ENCODE data around the gene RNF212. TPM values are rescaled to one million over a fixed set of nuclear protein-coding genes. Genes with fewer than 3 reads are reported as not detected.

The RNF212 gene
- total RNA-seq = 1 to 10 TPM; 1.8 to 4.1 (median 2.4) TPM
- polyA plus RNA-seq = 1 to 10 TPM; 5.8 to 6.7 TPM
- total RNA-seq = 3.0 reads per million, percentile 16 among the genes with 10 or more reads in this experiment

GRCh38 chr4:1113311-1114009, at the start of gene RNF212:
RNF212 (minus strand) TSS chr4:1113564; CDS start chr4:1113464, 100 bp downstream.
- intact Hi-C loops (cut with micrococcal nuclease) = no loop called here
- peaks cover 0 to 1% (median 0%) of the 10 kb centered on the region in 11 donors for H3K9me3 Mint-ChIP-seq
- H3K9me3 ChIP-seq (ENCODE audit: control insufficient read depth in 2 of 3, low read length in 3 of 3) = no peaks in the 10 kb centered on the region
- no peaks in the 10 kb centered on the region for H3K36me3 Mint-ChIP-seq
- peaks cover 0 to 7% (median under 1%) of the 10 kb centered on the region in 7 donors for H3K4me1 Mint-ChIP-seq
- H3K4me3 ChIP-seq (ENCODE audit: low read length) = peak within 1 kb of the TSS; percentile 33
- ChIA-PET CTCF (no interaction called here), POLR2A (no interaction called here)
- no peaks in the 10 kb centered on the region for H3K4me1 ChIP-seq (ENCODE audit: control insufficient read depth in 2 of 2, insufficient read depth in 2 of 2, low read length in 2 of 2)
- H3K27ac Mint-ChIP-seq = peak within 1 kb of the TSS in 1 of 9 donors; percentile 28
- peaks cover 30 to 53% (median 42%) of the 10 kb centered on the region in 5 donors for H3K27me3 Mint-ChIP-seq
- H3K36me3 ChIP-seq (ENCODE audit: control insufficient read depth in 2 of 3, insufficient read depth in 3 of 3, low read length in 3 of 3) = no peaks in the 10 kb centered on the region
- peak within 1 kb of the TSS; percentile 45 for H3K27ac ChIP-seq (ENCODE audit: low read depth, low read length)
- ATAC-seq (peak; percentile 54), DNase-seq (peak in 8 of 9 donors; percentile 27 to 57 (median 46))
- no peaks in the 10 kb centered on the region for H3K27me3 ChIP-seq (ENCODE audit: control insufficient read depth in 2 of 2, insufficient read depth in 2 of 2, low read length in 2 of 2)
- H3K4me3 Mint-ChIP-seq = peak within 1 kb of the TSS in 8 of 10 donors; percentile 1 to 60 (median 52)

GRCh38 chr4:1160351-1160750, 47.0 kb upstream of the RNF212 start:
- no peak for ATAC-seq
- peaks cover 0 to 14% (median 4%) of the 10 kb centered on the region in 11 donors for H3K9me3 Mint-ChIP-seq
- H3K4me1 Mint-ChIP-seq = peaks cover 0 to 9% (median 1%) of the 10 kb centered on the region in 7 donors
- no peaks in the 10 kb centered on the region for H3K9me3 ChIP-seq (ENCODE audit: control insufficient read depth in 2 of 3, low read length in 3 of 3)
- no peak for DNase-seq
- H3K36me3 Mint-ChIP-seq = peaks cover 0 to 14% (median 4%) of the 10 kb centered on the region in 5 donors
- CTCF ChIA-PET = no interaction called here
- peaks cover 2 to 48% (median 5%) of the 10 kb centered on the region in 5 donors for H3K27me3 Mint-ChIP-seq
- no peak overlapping the region for H3K4me3 Mint-ChIP-seq
- H3K4me3 ChIP-seq (ENCODE audit: low read length) = no peak overlapping the region
- H3K27me3 ChIP-seq (ENCODE audit: control insufficient read depth in 2 of 2, insufficient read depth in 2 of 2, low read length in 2 of 2) = no peaks in the 10 kb centered on the region
- H3K4me1 ChIP-seq (ENCODE audit: control insufficient read depth in 2 of 2, insufficient read depth in 2 of 2, low read length in 2 of 2) = no peaks in the 10 kb centered on the region
- intact Hi-C loops (cut with micrococcal nuclease) = no loop called here
- no peak overlapping the region for H3K27ac Mint-ChIP-seq
- H3K27ac ChIP-seq (ENCODE audit: low read depth, low read length) = no peak overlapping the region
- no peaks in the 10 kb centered on the region for H3K36me3 ChIP-seq (ENCODE audit: control insufficient read depth in 2 of 3, insufficient read depth in 3 of 3, low read length in 3 of 3)
- POLR2A ChIA-PET = no interaction called here

GRCh38 chr4:1156069-1156468, 42.7 kb upstream of the RNF212 start:
- H3K9me3 Mint-ChIP-seq = peaks cover 0 to 14% (median 4%) of the 10 kb centered on the region in 11 donors
- ATAC-seq (no peak), DNase-seq (no peak)
- intact Hi-C loops (cut with micrococcal nuclease) = no loop called here
- H3K27me3 Mint-ChIP-seq = peaks cover 15 to 57% (median 25%) of the 10 kb centered on the region in 5 donors
- no peak overlapping the region for H3K27ac Mint-ChIP-seq
- H3K36me3 ChIP-seq (ENCODE audit: control insufficient read depth in 2 of 3, insufficient read depth in 3 of 3, low read length in 3 of 3) = no peaks in the 10 kb centered on the region
- H3K4me1 ChIP-seq (ENCODE audit: control insufficient read depth in 2 of 2, insufficient read depth in 2 of 2, low read length in 2 of 2) = no peaks in the 10 kb centered on the region
- no peaks in the 10 kb centered on the region for H3K27me3 ChIP-seq (ENCODE audit: control insufficient read depth in 2 of 2, insufficient read depth in 2 of 2, low read length in 2 of 2)
- H3K4me3 ChIP-seq (ENCODE audit: low read length) = no peak overlapping the region
- H3K4me1 Mint-ChIP-seq = no peaks in the 10 kb centered on the region
- H3K9me3 ChIP-seq (ENCODE audit: control insufficient read depth in 2 of 3, low read length in 3 of 3) = no peaks in the 10 kb centered on the region
- H3K27ac ChIP-seq (ENCODE audit: low read depth, low read length) = no peak overlapping the region
- ChIA-PET POLR2A (no interaction called here), CTCF (no interaction called here)
- H3K36me3 Mint-ChIP-seq = peaks cover 0 to 18% (median 4%) of the 10 kb centered on the region in 5 donors
- H3K4me3 Mint-ChIP-seq = no peak overlapping the region

- ATAC-seq (no peak), DNase-seq (no peak)
- no peaks in the 10 kb centered on the region for H3K27me3 ChIP-seq (ENCODE audit: control insufficient read depth in 2 of 2, insufficient read depth in 2 of 2, low read length in 2 of 2)
- no peaks in the 10 kb centered on the region for H3K9me3 ChIP-seq (ENCODE audit: control insufficient read depth in 2 of 3, low read length in 3 of 3)
- Mint-ChIP-seq H3K4me3 (no peak overlapping the region), H3K27me3 (peaks cover 15 to 52% (median 22%) of the 10 kb centered on the region in 5 donors), H3K9me3 (peaks cover 0 to 14% (median 4%) of the 10 kb centered on the region in 11 donors), H3K4me1 (no peaks in the 10 kb centered on the region), H3K27ac (no peak overlapping the region), H3K36me3 (peaks cover 0 to 18% (median 4%) of the 10 kb centered on the region in 5 donors)
- ChIA-PET POLR2A (no interaction called here), CTCF (no interaction called here)
- intact Hi-C loops (cut with micrococcal nuclease) = no loop called here
- H3K27ac ChIP-seq (ENCODE audit: low read depth, low read length) = no peak overlapping the region
- H3K4me3 ChIP-seq (ENCODE audit: low read length) = no peak overlapping the region
- H3K4me1 ChIP-seq (ENCODE audit: control insufficient read depth in 2 of 2, insufficient read depth in 2 of 2, low read length in 2 of 2) = no peaks in the 10 kb centered on the region
- H3K36me3 ChIP-seq (ENCODE audit: control insufficient read depth in 2 of 3, insufficient read depth in 3 of 3, low read length in 3 of 3) = no peaks in the 10 kb centered on the region
These were observed 42.0 kb upstream of the RNF212 start for GRCh38 chr4:1155314-1155713.

- no peaks in the 10 kb centered on the region for H3K36me3 ChIP-seq (ENCODE audit: control insufficient read depth in 2 of 3, insufficient read depth in 3 of 3, low read length in 3 of 3)
- H3K4me1 ChIP-seq (ENCODE audit: control insufficient read depth in 2 of 2, insufficient read depth in 2 of 2, low read length in 2 of 2) = no peaks in the 10 kb centered on the region
- H3K36me3 Mint-ChIP-seq = peaks cover 0 to 18% (median 4%) of the 10 kb centered on the region in 5 donors
- H3K27ac Mint-ChIP-seq = peak overlapping the region in 1 of 9 donors; percentile 37
- H3K4me3 ChIP-seq (ENCODE audit: low read length) = no peak overlapping the region
- H3K27me3 Mint-ChIP-seq = peaks cover 15 to 49% (median 22%) of the 10 kb centered on the region in 5 donors
- ATAC-seq (no peak), DNase-seq (no peak)
- ChIA-PET CTCF (no interaction called here), POLR2A (no interaction called here)
- intact Hi-C loops (cut with micrococcal nuclease) = no loop called here
- H3K27ac ChIP-seq (ENCODE audit: low read depth, low read length) = no peak overlapping the region
- no peaks in the 10 kb centered on the region for H3K4me1 Mint-ChIP-seq
- H3K9me3 Mint-ChIP-seq = peaks cover 0 to 14% (median 4%) of the 10 kb centered on the region in 11 donors
- H3K27me3 ChIP-seq (ENCODE audit: control insufficient read depth in 2 of 2, insufficient read depth in 2 of 2, low read length in 2 of 2) = no peaks in the 10 kb centered on the region
- no peak overlapping the region for H3K4me3 Mint-ChIP-seq
- no peaks in the 10 kb centered on the region for H3K9me3 ChIP-seq (ENCODE audit: control insufficient read depth in 2 of 3, low read length in 3 of 3)
These were observed 41.3 kb upstream of the RNF212 start for GRCh38 chr4:1154523-1155182.

GRCh38 chr4:1154126-1154522, 40.8 kb upstream of the RNF212 start:
- H3K4me1 Mint-ChIP-seq = no peaks in the 10 kb centered on the region
- Histone ChIP-seq H3K36me3 (ENCODE audit: control insufficient read depth in 2 of 3, insufficient read depth in 3 of 3, low read length in 3 of 3) (no peaks in the 10 kb centered on the region), H3K27ac (ENCODE audit: low read depth, low read length) (no peak overlapping the region), H3K9me3 (ENCODE audit: control insufficient read depth in 2 of 3, low read length in 3 of 3) (no peaks in the 10 kb centered on the region), H3K27me3 (ENCODE audit: control insufficient read depth in 2 of 2, insufficient read depth in 2 of 2, low read length in 2 of 2) (no peaks in the 10 kb centered on the region), H3K4me1 (ENCODE audit: control insufficient read depth in 2 of 2, insufficient read depth in 2 of 2, low read length in 2 of 2) (no peaks in the 10 kb centered on the region), H3K4me3 (ENCODE audit: low read length) (no peak overlapping the region)
- peaks cover 0 to 14% (median 4%) of the 10 kb centered on the region in 11 donors for H3K9me3 Mint-ChIP-seq
- no peak for ATAC-seq
- peak overlapping the region in 1 of 9 donors; percentile 37 for H3K27ac Mint-ChIP-seq
- intact Hi-C loops (cut with micrococcal nuclease) = no loop called here
- ChIA-PET CTCF (interaction anchor here (0.9 kb wide), 1 partner anchor 23 kb away, joined by 3 read pairs; no protein-coding TSS in a partner anchor), POLR2A (no interaction called here)
- H3K36me3 Mint-ChIP-seq = peaks cover 0 to 18% (median 4%) of the 10 kb centered on the region in 5 donors
- DNase-seq = no peak
- no peak overlapping the region for H3K4me3 Mint-ChIP-seq
- peaks cover 15 to 47% (median 22%) of the 10 kb centered on the region in 5 donors for H3K27me3 Mint-ChIP-seq

Measured in naive thymus-derived CD4-positive, alpha-beta T cell (primary cell).